HG02884 (cell line): ENCODE data around the gene KIF1B.
"Not testable (repeated sequence)": the region's sequence is repeated elsewhere in the genome, so short reads cannot be mapped to it uniquely, and the experiment has no call there.

Experiments
- ATAC-seq: cut with Tn5 transposase; IDR thresholded peaks from one replicate; pipeline ENCODE4 v1.9.1; 2021; ENCODE audit warnings: mild to moderate bottlenecking, moderate library complexity; ENCODE audit not compliant: unreplicated experiment

KIF1B gene

DNA sequence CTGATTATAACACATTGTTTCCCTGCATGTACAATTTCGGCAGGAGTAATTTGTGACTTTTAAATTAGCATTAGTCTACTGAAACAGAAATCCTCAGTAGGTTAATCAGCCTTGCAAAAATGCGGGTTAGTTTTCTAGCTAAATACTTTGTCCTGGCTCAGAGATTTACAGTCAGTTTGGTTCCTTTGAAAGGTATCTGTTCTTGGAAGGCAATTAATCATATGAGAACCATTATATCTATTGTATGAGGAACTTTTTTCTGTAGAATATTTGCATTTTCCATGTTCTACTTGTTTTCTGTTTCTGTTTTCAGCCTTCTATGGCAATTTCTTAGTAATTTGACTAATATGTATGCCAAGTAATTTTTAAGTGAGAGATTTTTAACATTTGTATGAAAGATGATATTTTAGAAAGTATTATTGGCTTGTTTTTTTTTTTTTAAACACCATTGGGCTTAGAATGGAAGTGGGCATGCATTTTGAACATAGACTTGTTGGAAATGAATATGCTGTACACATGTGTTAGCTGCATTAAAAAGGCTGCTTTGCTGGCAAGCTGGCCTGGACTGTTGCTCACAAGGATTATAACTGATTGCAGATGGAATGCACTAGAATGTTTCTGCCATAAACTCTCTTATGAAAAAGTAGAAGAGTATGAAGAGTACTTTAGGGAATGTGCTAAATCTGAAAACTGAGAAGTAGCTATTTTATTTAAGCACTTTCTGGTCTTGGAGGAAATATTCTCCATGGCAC, 26.2 kb downstream of the KIF1B start:
- ATAC-seq: no peak

- no peak for ATAC-seq
Measured at GRCh38 chr1:10237157-10237539, 26.8 kb downstream of the KIF1B start.

GRCh38 chr1:10242135-10242534, 31.8 kb downstream of the KIF1B start:
- ATAC-seq: no peak

DNA sequence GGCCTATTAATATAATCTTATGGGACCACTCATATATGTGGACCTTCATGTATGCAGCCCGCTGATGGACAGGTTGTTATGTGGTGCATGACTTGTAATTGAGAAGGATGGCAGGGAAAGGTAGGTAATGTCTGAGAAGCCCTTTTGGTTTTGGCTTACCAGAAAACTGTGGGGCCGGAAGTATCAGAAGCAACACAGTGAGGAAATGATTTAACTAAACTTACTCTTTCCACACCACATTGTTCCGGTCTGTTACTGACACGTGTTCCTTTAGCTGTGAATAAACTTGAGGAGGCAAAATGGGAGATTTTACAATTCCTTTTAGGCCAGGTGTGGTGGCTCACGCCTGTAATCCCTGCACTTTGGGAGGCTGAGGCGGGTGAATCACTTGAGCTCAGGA, 32.4 kb downstream of the KIF1B start:
- no peak for ATAC-seq

GRCh38 chr1:10245674-10246073, 35.3 kb downstream of the KIF1B start:
- ATAC-seq: no peak

GRCh38 chr1:10249808-10250457, 39.6 kb downstream of the KIF1B start:
- ATAC-seq: no peak

DNA sequence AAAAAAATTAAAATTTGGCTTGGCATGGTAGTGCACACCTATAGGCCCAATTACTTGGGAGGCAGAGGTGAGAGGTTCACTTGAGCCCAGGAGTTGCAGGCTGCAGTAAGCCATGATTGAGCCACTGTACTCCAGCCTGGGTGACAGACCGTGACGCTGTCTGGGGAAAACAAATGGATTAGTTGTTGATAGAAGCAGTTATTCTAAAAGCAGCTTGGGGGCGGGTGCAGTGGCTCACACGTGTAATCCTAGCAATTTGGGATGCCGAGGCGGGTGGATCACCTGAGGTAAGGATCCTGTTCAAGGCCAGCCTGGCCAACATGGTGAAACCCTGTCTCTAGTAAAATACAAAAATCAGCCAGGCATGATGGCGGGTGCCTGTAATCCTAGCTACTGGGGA, 40.3 kb downstream of the KIF1B start:
- no peak for ATAC-seq

- ATAC-seq: not testable (repeated sequence)
Measured at GRCh38 chr1:10251325-10252108, 41.1 kb downstream of the KIF1B start.

GRCh38 chr1:10252508-10252907, 42.1 kb downstream of the KIF1B start:
- no peak for ATAC-seq

DNA sequence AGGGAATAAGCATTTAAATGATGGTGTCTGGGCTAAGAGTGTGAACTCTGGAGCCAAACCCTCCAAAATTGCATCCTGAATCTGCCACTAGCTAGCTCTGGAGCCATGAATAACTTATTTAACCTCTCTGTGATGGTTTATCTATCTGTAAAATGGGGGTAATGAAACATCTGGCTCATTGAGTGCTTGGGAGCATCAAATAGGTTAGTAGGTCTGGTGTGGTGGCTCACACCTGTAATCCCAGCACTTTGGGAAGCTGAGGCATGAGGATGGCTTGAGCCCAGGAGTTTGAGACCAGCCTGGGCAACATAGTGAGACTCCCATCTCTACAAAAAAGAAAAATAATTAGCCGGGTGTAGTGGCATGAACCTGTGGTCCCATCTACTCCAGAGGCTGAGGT, 42.8 kb downstream of the KIF1B start:
- ATAC-seq: no peak

- no peak for ATAC-seq
Measured at GRCh38 chr1:10253755-10254154, 43.4 kb downstream of the KIF1B start.

DNA sequence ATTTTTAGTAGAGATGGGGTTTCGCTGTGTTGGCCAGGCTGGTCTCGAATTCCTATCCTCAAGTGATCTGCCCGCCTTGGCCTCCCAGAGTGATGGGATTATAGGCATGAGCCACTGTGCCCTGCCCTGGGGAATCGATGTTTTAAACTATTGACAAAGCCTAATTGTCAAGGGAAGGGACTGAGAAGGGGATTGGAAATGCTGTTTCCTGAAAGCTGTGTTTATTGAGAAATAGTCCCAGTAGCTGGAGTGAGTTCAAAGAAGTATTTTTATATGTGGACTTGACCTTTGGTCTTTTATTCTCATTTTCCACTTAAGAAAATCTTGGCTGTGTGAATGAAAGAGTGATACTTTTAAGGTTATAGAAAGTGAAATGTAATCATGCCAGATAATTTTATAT, 47.5 kb downstream of the KIF1B start:
- ATAC-seq: no peak

GRCh38 chr1:10259547-10259946, 49.2 kb downstream of the KIF1B start:
- ATAC-seq: not testable (repeated sequence)

DNA sequence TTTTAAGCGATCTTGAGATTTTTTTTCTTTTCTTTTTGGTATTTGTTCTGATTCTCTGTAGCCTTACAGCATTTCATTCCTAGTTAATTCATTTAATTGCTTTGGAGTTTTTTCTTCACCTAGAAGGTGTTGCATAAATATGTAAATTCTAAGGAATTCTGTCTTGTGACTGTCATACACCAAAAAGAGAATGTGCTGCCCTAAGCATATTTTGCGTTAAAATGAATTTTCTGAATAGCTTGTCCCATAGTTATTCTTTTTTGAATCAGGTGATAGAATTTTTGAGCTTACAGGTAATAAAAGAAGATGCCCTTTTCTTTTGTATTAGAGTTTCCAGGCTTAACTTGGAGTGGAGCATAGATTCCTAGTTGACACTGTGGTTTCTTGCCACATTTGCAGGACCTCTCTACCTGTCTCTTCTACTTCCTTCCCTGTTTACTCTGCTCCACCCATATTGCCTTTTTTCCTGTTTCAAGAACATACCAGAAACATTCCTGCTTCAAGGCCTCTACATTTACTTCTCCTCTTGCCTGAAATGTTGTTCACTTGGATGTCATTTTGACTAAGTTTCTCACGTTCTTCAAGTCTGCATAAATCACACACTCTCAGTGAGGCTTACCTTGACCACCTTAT, 53.2 kb downstream of the KIF1B start:
- no peak for ATAC-seq

DNA sequence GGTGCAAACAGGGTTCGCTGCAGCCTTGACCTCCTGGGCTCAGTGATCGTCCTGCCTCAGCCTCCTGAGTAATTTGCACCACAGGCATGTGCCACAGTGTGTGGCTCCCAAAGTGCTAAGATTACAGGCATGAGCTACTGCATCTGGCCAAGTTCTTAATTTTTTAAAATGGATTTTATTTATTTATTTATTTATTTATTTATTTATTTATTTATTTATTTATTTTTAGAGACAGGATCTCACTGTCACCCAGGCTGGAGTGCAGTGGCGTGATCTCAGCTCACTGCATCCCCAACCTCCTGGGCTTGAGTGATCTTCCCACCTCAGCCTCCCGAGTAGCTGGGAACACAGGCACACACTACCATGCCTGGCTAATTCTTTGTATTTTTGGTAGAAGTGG, 54.7 kb downstream of the KIF1B start:
- no peak for ATAC-seq

GRCh38 chr1:10265900-10266299, 55.5 kb downstream of the KIF1B start:
- no peak for ATAC-seq

- no peak for ATAC-seq
Measured at GRCh38 chr1:10267319-10267718, 56.9 kb downstream of the KIF1B start.

GRCh38 chr1:10267921-10268320, 57.6 kb downstream of the KIF1B start:
- ATAC-seq: no peak

GRCh38 chr1:10271090-10271489, 60.7 kb downstream of the KIF1B start:
- ATAC-seq: no peak

GRCh38 chr1:10271869-10272268, 61.5 kb downstream of the KIF1B start:
- ATAC-seq: no peak

- no peak for ATAC-seq
Measured at GRCh38 chr1:10272274-10272673, 61.9 kb downstream of the KIF1B start.
